ENCODE measurements around the gene KNSTRN.

The KNSTRN gene

GRCh38 chr15:40382580-40383456 lies at the start of gene KNSTRN:
TSS of gene KNSTRN (plus strand) at chr15:40382721. CDS start at chr15:40382836, 115 bp downstream.
- H3K27ac Mint-ChIP-seq, result peak within 1 kb of the TSS; percentile 41

GRCh38 chr15:40333922-40334492 lies 48.5 kb upstream of the KNSTRN start:
- peak overlapping the region; percentile 55 for H3K27ac Mint-ChIP-seq
- H3K4me1 Mint-ChIP-seq (ENCODE audit: low read depth), result peaks cover 18% of the 10 kb centered on the region
- H3K4me3 Mint-ChIP-seq, result peak overlapping the region; percentile 54
- H3K36me3 Mint-ChIP-seq, result peaks cover 3% of the 10 kb centered on the region
- H3K9me3 Mint-ChIP-seq (ENCODE audit: low read depth), result no peaks in the 10 kb centered on the region
- peaks cover 1% of the 10 kb centered on the region for H3K27me3 Mint-ChIP-seq

More at GRCh38 chr15:40382580-40383456, at the start of gene KNSTRN:
- H3K27me3 Mint-ChIP-seq, result no peaks in the 10 kb centered on the region
- peak within 1 kb of the TSS; percentile 92 for H3K4me3 Mint-ChIP-seq
- peaks cover 7% of the 10 kb centered on the region for H3K36me3 Mint-ChIP-seq
- H3K4me1 Mint-ChIP-seq (ENCODE audit: low read depth), result peaks cover 9% of the 10 kb centered on the region
- H3K9me3 Mint-ChIP-seq (ENCODE audit: low read depth), result no peaks in the 10 kb centered on the region

- peaks cover 3% of the 10 kb centered on the region for H3K36me3 Mint-ChIP-seq
- H3K27ac Mint-ChIP-seq, result no peak overlapping the region
- no peaks in the 10 kb centered on the region for H3K9me3 Mint-ChIP-seq (ENCODE audit: low read depth)
- H3K4me3 Mint-ChIP-seq, result no peak overlapping the region
- peaks cover 1% of the 10 kb centered on the region for H3K27me3 Mint-ChIP-seq
- peaks cover 18% of the 10 kb centered on the region for H3K4me1 Mint-ChIP-seq (ENCODE audit: low read depth)
Measured at GRCh38 chr15:40334541-40334940, 48.0 kb upstream of the KNSTRN start.

GRCh38 chr15:40334941-40335795 lies 47.4 kb upstream of the KNSTRN start:
- H3K36me3 Mint-ChIP-seq, result peaks cover 3% of the 10 kb centered on the region
- H3K4me1 Mint-ChIP-seq (ENCODE audit: low read depth), result peaks cover 18% of the 10 kb centered on the region
- H3K9me3 Mint-ChIP-seq (ENCODE audit: low read depth), result no peaks in the 10 kb centered on the region
- no peak overlapping the region for H3K27ac Mint-ChIP-seq
- no peak overlapping the region for H3K4me3 Mint-ChIP-seq
- H3K27me3 Mint-ChIP-seq, result peaks cover 1% of the 10 kb centered on the region

- Mint-ChIP-seq H3K27me3 (peaks cover 1% of the 10 kb centered on the region), H3K4me1 (ENCODE audit: low read depth) (peaks cover 18% of the 10 kb centered on the region), H3K9me3 (ENCODE audit: low read depth) (no peaks in the 10 kb centered on the region), H3K36me3 (no peaks in the 10 kb centered on the region), H3K4me3 (no peak overlapping the region), H3K27ac (no peak overlapping the region)
Measured at GRCh38 chr15:40335938-40336743, 46.4 kb upstream of the KNSTRN start.

GRCh38 chr15:40336744-40337122 lies 45.8 kb upstream of the KNSTRN start:
- Mint-ChIP-seq H3K27me3 (peaks cover 1% of the 10 kb centered on the region), H3K4me3 (no peak overlapping the region), H3K36me3 (no peaks in the 10 kb centered on the region), H3K4me1 (ENCODE audit: low read depth) (peaks cover 18% of the 10 kb centered on the region), H3K9me3 (ENCODE audit: low read depth) (no peaks in the 10 kb centered on the region), H3K27ac (no peak overlapping the region)

GRCh38 chr15:40337597-40337996 lies 44.9 kb upstream of the KNSTRN start:
- H3K27ac Mint-ChIP-seq, result no peak overlapping the region
- peaks cover 18% of the 10 kb centered on the region for H3K4me1 Mint-ChIP-seq (ENCODE audit: low read depth)
- H3K27me3 Mint-ChIP-seq, result peaks cover 1% of the 10 kb centered on the region
- no peak overlapping the region for H3K4me3 Mint-ChIP-seq
- no peaks in the 10 kb centered on the region for H3K9me3 Mint-ChIP-seq (ENCODE audit: low read depth)
- no peaks in the 10 kb centered on the region for H3K36me3 Mint-ChIP-seq

GRCh38 chr15:40338041-40338657 lies 44.4 kb upstream of the KNSTRN start:
- H3K27me3 Mint-ChIP-seq, result peaks cover 1% of the 10 kb centered on the region
- H3K4me3 Mint-ChIP-seq, result no peak overlapping the region
- no peaks in the 10 kb centered on the region for H3K36me3 Mint-ChIP-seq
- H3K9me3 Mint-ChIP-seq (ENCODE audit: low read depth), result no peaks in the 10 kb centered on the region
- no peak overlapping the region for H3K27ac Mint-ChIP-seq
- peaks cover 15% of the 10 kb centered on the region for H3K4me1 Mint-ChIP-seq (ENCODE audit: low read depth)

GRCh38 chr15:40338921-40339620 lies 43.5 kb upstream of the KNSTRN start:
- Mint-ChIP-seq H3K27me3 (peaks cover 1% of the 10 kb centered on the region), H3K36me3 (no peaks in the 10 kb centered on the region), H3K9me3 (ENCODE audit: low read depth) (no peaks in the 10 kb centered on the region), H3K4me1 (ENCODE audit: low read depth) (peaks cover 9% of the 10 kb centered on the region), H3K27ac (no peak overlapping the region), H3K4me3 (no peak overlapping the region)

GRCh38 chr15:40339621-40339945 lies 42.9 kb upstream of the KNSTRN start:
- Mint-ChIP-seq H3K27ac (no peak overlapping the region), H3K9me3 (ENCODE audit: low read depth) (no peaks in the 10 kb centered on the region), H3K36me3 (no peaks in the 10 kb centered on the region), H3K4me1 (ENCODE audit: low read depth) (peaks cover 4% of the 10 kb centered on the region), H3K27me3 (peaks cover 1% of the 10 kb centered on the region), H3K4me3 (no peak overlapping the region)

GRCh38 chr15:40340038-40340739 lies 42.3 kb upstream of the KNSTRN start:
- Mint-ChIP-seq H3K4me3 (no peak overlapping the region), H3K36me3 (no peaks in the 10 kb centered on the region), H3K27ac (no peak overlapping the region), H3K27me3 (peaks cover 1% of the 10 kb centered on the region), H3K4me1 (ENCODE audit: low read depth) (peaks cover 4% of the 10 kb centered on the region), H3K9me3 (ENCODE audit: low read depth) (no peaks in the 10 kb centered on the region)

- peaks cover 1% of the 10 kb centered on the region for H3K27me3 Mint-ChIP-seq
- no peaks in the 10 kb centered on the region for H3K36me3 Mint-ChIP-seq
- no peak within 1 kb of the TSS for H3K4me3 Mint-ChIP-seq
- H3K9me3 Mint-ChIP-seq (ENCODE audit: low read depth), result no peaks in the 10 kb centered on the region
- no peak within 1 kb of the TSS for H3K27ac Mint-ChIP-seq
- H3K4me1 Mint-ChIP-seq (ENCODE audit: low read depth), result peaks cover 4% of the 10 kb centered on the region
Measured at GRCh38 chr15:40340740-40341400, 41.7 kb upstream of the KNSTRN start, which contains the start of gene CCDC9B. TSS of gene CCDC9B (minus strand) at chr15:40340939. CDS start at chr15:40340819, 120 bp downstream.
